Gastrocnemius medialis (tissue), 4 donors: ENCODE results near the gene PCNA. TPM values are rescaled to one million over a fixed set of nuclear protein-coding genes. Genes with fewer than 3 reads are reported as not detected.

Experiments used
- ATAC-seq, 2 donors: fragments of 150-250 bp; one replicate each; pipeline ENCODE4 v1.9.1; 2016
- DNase-seq, 2 donors: peaks; one replicate each; pipeline ENCODE4 v3.0.0-alpha.2; 2019
- H3K27ac ChIP-seq, 4 donors: fragments of 200-600 bp; sonication (generic); 1 replicate in 1 of 4; 2 replicates in 3 of 4; pipeline ENCODE4 v1.5.1; 2016 to 2018; ENCODE audit warnings: mild to moderate bottlenecking in 2 of 4, moderate library complexity in 1 of 4
- H3K27me3 ChIP-seq, 3 donors: fragments of 200-600 bp; sonication (generic) in 2 of 3; 1 replicate in 1 of 3; 2 replicates in 2 of 3; pipeline versions ENCODE4 v1.5.1 to v1.6.0; 2016 to 2019; ENCODE audit warnings: mild to moderate bottlenecking in 1 of 3, moderate library complexity in 1 of 3
- H3K36me3 ChIP-seq, 2 donors: fragments of 200-600 bp; sonication (generic) in 1 of 2; one replicate each; pipeline ENCODE4 v1.5.1; 2017 to 2018
- H3K4me1 ChIP-seq, 2 donors: fragments of 200-600 bp; sonication (generic) in 1 of 2; one replicate each; pipeline ENCODE4 v1.5.1; 2016 to 2017; ENCODE audit warnings: mild to moderate bottlenecking in 2 of 2
- H3K4me3 ChIP-seq, 4 donors: fragments of 200-600 bp; sonication (generic) in 3 of 4; 1 replicate in 1 of 4; 2 replicates in 3 of 4; pipeline ENCODE4 v1.5.1; 2016 to 2019; ENCODE audit warnings: mild to moderate bottlenecking in 2 of 4
- H3K9me3 ChIP-seq, 3 donors: fragments of 200-600 bp; sonication (generic) in 2 of 3; 1 replicate in 1 of 3; 2 replicates in 2 of 3; pipeline ENCODE4 v1.5.1; 2016 to 2019
- POLR2A ChIP-seq, 2 donors: fragments of 450-650 bp; IDR thresholded peaks; one replicate each; pipeline ENCODE4 v1.6.1; 2017; ENCODE audit warnings: antibody characterized with exemption in 2 of 2, mild to moderate bottlenecking in 2 of 2, moderate library complexity in 2 of 2
- in situ Hi-C, 4 donors: fragments of 200-750 bp; cut with MboI; loops; one replicate each; pipeline versions ENCODE4 v1.15.0 to v1.8.0; 2017; ENCODE audit warnings: low sequenced_read_pairs in 4 of 4
- intact Hi-C: fragments of 100-400 bp; cut with DNase I; formaldehyde crosslinking; loops from one replicate; pipeline ENCODE4 v1.15.1; 2023; ENCODE audit warnings: low total_unique reads
- total RNA-seq, 4 donors: library from RNA; depleted of rRNA; stranded (reverse); fragments of >200 nt; gene quantifications; one replicate each; pipeline versions ENCODE4 v1.1.0 to v1.2.3, GENCODE V29; 2016
- TF ChIP-seq, protein P1 (sequence below), 5 experiments: fragments of 450-650 bp in 3 of 5; fragments of 200-600 bp in 2 of 5; sonication (generic) in 2 of 5; IDR thresholded peaks in 4 of 5; conservative IDR thresholded peaks in 1 of 5; 1 replicate in 4 of 5; 2 replicates in 1 of 5; pipeline ENCODE4 v1.5.1; 2016 to 2019; ENCODE audit warnings: antibody characterized with exemption in 5 of 5, mild to moderate bottlenecking in 3 of 5, moderate library complexity in 3 of 5

PCNA gene
- total RNA-seq, 4 donors from 2014 or later, result 19.1 to 40.0 (median 25.4) TPM

DNA sequence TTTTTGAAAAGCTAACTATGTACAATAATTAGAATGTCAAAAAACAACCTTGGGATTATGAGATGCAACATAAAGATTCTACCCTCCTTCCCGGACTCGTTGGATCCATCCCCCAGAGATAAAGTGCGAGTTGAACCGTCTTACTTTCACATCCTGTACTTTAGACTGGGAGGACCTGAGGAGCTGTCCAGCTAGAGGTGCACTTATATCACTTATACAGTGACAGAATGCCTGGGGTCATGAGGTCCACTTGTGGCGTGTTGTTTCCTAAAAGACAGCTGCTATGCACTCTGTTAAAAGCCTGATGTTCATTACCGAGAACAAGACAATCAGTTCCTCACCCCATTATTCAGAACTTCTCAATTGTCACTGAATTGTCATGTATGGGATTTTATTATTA is 9.1 kb upstream of the PCNA start:
- Histone ChIP-seq H3K27me3 (no peaks in the 10 kb centered on the region), H3K4me1 (peaks cover 20 to 42% of the 10 kb centered on the region in 2 donors), H3K9me3 (no peaks in the 10 kb centered on the region), H3K4me3 (peak overlapping the region in 2 of 4 donors; percentile 73 to 79), H3K36me3 (no peaks in the 10 kb centered on the region), H3K27ac (peak overlapping the region; percentile 92 to 99 (median 95))
- intact Hi-C loops, result loop anchor here (10.0 kb wide), 2 partner anchors 316 to 756 kb away; no protein-coding TSS in a partner anchor
- no peak for TF ChIP-seq POLR2A (IDR thresholded peaks at IDR 0.05)
- TF ChIP-seq, protein P1, sequence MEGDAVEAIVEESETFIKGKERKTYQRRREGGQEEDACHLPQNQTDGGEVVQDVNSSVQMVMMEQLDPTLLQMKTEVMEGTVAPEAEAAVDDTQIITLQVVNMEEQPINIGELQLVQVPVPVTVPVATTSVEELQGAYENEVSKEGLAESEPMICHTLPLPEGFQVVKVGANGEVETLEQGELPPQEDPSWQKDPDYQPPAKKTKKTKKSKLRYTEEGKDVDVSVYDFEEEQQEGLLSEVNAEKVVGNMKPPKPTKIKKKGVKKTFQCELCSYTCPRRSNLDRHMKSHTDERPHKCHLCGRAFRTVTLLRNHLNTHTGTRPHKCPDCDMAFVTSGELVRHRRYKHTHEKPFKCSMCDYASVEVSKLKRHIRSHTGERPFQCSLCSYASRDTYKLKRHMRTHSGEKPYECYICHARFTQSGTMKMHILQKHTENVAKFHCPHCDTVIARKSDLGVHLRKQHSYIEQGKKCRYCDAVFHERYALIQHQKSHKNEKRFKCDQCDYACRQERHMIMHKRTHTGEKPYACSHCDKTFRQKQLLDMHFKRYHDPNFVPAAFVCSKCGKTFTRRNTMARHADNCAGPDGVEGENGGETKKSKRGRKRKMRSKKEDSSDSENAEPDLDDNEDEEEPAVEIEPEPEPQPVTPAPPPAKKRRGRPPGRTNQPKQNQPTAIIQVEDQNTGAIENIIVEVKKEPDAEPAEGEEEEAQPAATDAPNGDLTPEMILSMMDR (IDR thresholded peaks at IDR 0.05 in 4 of 5, conservative IDR thresholded peaks at IDR 0.05 in 1 of 5), result no peak
- no peak for ATAC-seq
- in situ Hi-C loops, result loop anchor here in 3 of 4 donors (5.0 to 10.0 kb wide), 2 partner anchors 56 to 58 kb away; no protein-coding TSS in a partner anchor
- no peak for DNase-seq

DNA sequence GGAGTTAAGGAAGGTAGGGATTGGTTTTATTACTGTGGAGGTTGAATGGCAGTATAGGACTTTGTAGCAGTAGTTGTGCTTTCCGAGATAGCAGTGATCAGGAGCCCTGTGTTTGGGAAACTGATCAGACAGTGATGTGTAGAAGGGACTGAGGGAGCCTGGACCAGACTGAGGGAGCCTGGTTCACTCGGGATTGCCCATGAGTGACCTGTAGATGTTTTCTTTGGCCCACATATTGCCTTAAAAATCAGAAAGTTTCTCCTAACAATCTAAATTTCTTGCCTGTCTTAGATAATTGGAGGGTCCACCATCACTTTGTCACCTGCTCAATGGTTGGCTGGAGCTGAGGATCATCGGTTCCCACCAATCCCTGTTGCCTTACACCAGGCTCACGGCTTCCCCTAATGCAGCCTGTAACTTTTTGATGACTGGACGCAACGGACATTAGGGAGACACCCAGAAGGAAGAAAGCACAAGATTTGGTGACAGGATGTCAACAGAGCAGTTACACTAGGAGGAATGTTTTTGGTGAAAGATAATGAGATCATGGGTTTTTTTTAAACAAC is 8.2 kb upstream of the PCNA start:
- Histone ChIP-seq H3K9me3 (no peaks in the 10 kb centered on the region), H3K4me3 (peak overlapping the region; percentile 73 to 89 (median 82)), H3K27ac (peak overlapping the region; percentile 92 to 99 (median 95)), H3K4me1 (peaks cover 20 to 38% of the 10 kb centered on the region in 2 donors), H3K36me3 (no peaks in the 10 kb centered on the region), H3K27me3 (no peaks in the 10 kb centered on the region)
- intact Hi-C loops, result loop anchor here (2.0 to 10.0 kb wide), 3 partner anchors 23 to 757 kb away; no protein-coding TSS in a partner anchor
- ATAC-seq (peak in 1 of 2 donors; percentile 2), DNase-seq (no peak)
- in situ Hi-C loops, result loop anchor here in 3 of 4 donors (5.0 to 10.0 kb wide), 2 partner anchors 57 to 59 kb away; no protein-coding TSS in a partner anchor
- TF ChIP-seq POLR2A (IDR thresholded peaks at IDR 0.05), result no peak
- TF ChIP-seq, protein P1 (IDR thresholded peaks at IDR 0.05 in 4 of 5, conservative IDR thresholded peaks at IDR 0.05 in 1 of 5), result no peak

DNA sequence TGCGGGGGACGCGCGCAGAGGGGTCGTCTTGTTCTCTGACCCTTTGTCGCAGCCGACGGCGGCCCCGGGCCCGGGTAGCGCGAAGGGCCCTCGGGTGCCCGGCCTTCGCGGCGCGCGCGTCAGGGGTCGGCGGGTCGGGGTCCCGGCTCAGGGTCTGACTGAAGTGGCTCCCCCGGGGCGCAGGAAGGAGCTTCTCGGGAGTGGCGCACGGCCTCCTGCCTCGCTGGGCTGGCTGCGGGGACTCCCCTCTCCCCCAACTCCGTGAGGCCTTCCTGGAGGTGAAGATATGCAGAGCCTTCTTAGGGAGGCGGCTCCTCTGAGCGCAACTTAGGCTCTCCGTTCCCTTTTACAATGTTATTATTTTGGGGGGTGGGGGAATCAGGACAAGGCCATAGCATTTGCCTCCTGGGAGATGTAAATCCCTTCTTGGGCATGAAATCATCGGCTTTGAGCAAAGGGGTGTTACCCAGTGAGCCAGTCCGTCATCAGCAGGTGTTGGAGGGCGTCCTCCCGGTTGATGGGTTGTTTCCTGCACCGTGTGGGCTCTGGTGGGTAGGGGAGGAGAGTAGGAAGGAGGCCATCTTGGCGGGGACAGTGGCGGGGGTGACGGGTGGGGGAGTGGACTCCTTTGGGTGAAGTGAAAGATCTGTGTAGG is 7.6 kb upstream of the PCNA start:
- in situ Hi-C loops, result loop anchor here in 3 of 4 donors (5.0 to 10.0 kb wide), 2 partner anchors 57 to 60 kb away; no protein-coding TSS in a partner anchor
- peak overlapping the region; percentile 92 to 99 (median 95) for H3K27ac ChIP-seq

DNA sequence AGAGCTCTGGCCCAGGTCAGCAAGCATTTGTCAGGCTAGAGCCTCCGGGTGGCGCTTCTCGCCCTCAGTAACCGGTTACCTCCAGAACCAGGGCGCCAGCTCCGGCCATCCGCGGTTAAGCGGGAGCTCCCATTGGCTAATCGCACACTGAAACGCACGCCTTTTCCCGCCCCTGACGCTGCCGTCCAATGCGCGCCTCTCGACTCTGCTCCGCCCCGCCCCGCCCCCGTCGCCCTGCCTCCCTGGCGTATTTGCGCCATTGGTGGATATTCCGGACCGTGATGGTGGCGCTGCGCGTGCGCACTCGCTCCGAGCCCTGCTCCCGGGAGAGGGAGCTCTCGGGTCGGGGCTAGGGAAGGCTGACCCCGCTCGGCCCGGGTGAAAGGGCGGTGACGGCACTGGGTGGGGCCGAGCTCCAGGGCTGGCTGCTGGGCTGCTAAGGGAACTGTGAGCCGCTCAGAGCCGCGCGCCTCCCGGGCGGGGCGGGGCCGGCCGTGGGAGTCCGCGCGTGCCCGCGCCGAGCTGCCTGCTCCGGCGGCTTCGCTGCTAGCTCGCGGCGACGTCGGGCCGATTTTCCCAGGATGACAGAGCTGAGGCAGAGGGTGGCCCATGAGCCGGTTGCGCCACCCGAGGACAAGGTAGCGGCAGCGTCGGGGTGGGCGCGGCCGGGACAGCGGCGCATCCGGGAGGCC is 6.9 kb upstream of the PCNA start, which contains the start of gene CDS2:
Gene CDS2, plus strand, starts transcription at position 497 of the 692 bp plus-strand sequence. Its CDS starts 85 bp downstream, at position 582.
- H3K4me3 ChIP-seq, result peak within 1 kb of the TSS; percentile 73 to 89 (median 82)
- TF ChIP-seq, protein P1 (IDR thresholded peaks at IDR 0.05 in 4 of 5, conservative IDR thresholded peaks at IDR 0.05 in 1 of 5), result peak; percentile 47 to 75 (median 60)
- peak; percentile 95 for TF ChIP-seq POLR2A (IDR thresholded peaks at IDR 0.05)
- DNase-seq (peak; percentile 100), ATAC-seq (peak; percentile 85 to 86)
- in situ Hi-C loops, result loop anchor here in 3 of 4 donors (5.0 to 10.0 kb wide), 2 partner anchors 58 to 61 kb away; no protein-coding TSS in a partner anchor
- H3K9me3 ChIP-seq, result no peaks in the 10 kb centered on the region
- peak within 1 kb of the TSS; percentile 92 to 99 (median 95) for H3K27ac ChIP-seq
- intact Hi-C loops, result loop anchor here (1.0 to 10.0 kb wide), 5 partner anchors 24 to 758 kb away; no protein-coding TSS in a partner anchor
- H3K4me1 ChIP-seq, result peaks cover 20 to 34% of the 10 kb centered on the region in 2 donors
- H3K36me3 ChIP-seq, result no peaks in the 10 kb centered on the region
- no peaks in the 10 kb centered on the region for H3K27me3 ChIP-seq

More for the DNA sequence above, 7.6 kb upstream of the PCNA start:
- peak; percentile 22 to 35 for ATAC-seq
- intact Hi-C loops, result loop anchor here (2.0 to 10.0 kb wide), 3 partner anchors 23 to 757 kb away; no protein-coding TSS in a partner anchor
- no peaks in the 10 kb centered on the region for H3K27me3 ChIP-seq
- H3K4me1 ChIP-seq, result peaks cover 20 to 38% of the 10 kb centered on the region in 2 donors
- H3K36me3 ChIP-seq, result no peaks in the 10 kb centered on the region
- no peaks in the 10 kb centered on the region for H3K9me3 ChIP-seq
- peak in 1 of 2 donors; percentile 36 for TF ChIP-seq POLR2A (IDR thresholded peaks at IDR 0.05)
- TF ChIP-seq, protein P1 (IDR thresholded peaks at IDR 0.05 in 4 of 5, conservative IDR thresholded peaks at IDR 0.05 in 1 of 5), result no peak
- peak overlapping the region; percentile 73 to 89 (median 82) for H3K4me3 ChIP-seq
- DNase-seq, result peak; percentile 16 to 55
